Loucy (cell line): ENCODE data around the gene BPIFB3.

ENCODE experiments used
- H2AFZ ChIP-seq: fragments of 200-600 bp; sonication (generic); 2 replicates; pipeline ENCODE4 v1.6.0; 2016; ENCODE audit warnings: antibody characterized with exemption, mild to moderate bottlenecking, low read length, moderate library complexity
- H3F3A ChIP-seq: fragments of 200-600 bp; 2 replicates; pipeline ENCODE4 v1.6.0; 2016; ENCODE audit warnings: antibody characterized with exemption, low read depth, mild to moderate bottlenecking
- H3K27me3 ChIP-seq: fragments of 200-600 bp; sonication (generic); 2 replicates; pipeline ENCODE4 v1.6.1; 2014; ENCODE audit warnings: low read length, mild to moderate bottlenecking; ENCODE audit not compliant: insufficient read depth, poor library complexity, severe bottlenecking
- H3K36me3 ChIP-seq: fragments of 200-600 bp; sonication (generic); 2 replicates; pipeline ENCODE4 v1.6.1; 2016; ENCODE audit warnings: low read length; ENCODE audit not compliant: insufficient read depth
- H3K4me1 ChIP-seq: fragments of 200-600 bp; sonication (generic); 2 replicates; pipeline ENCODE4 v1.5.1; 2014; ENCODE audit warnings: low read length, mild to moderate bottlenecking; ENCODE audit not compliant: insufficient read depth, poor library complexity, severe bottlenecking
- H3K4me2 ChIP-seq: fragments of 200-600 bp; sonication (generic); 2 replicates; pipeline ENCODE4 v1.6.0; 2014; ENCODE audit warnings: antibody characterized with exemption, low read length, low read depth, mild to moderate bottlenecking; ENCODE audit not compliant: poor library complexity, severe bottlenecking
- H3K4me3 ChIP-seq: fragments of 200-600 bp; sonication (generic); 2 replicates; pipeline ENCODE4 v1.5.1; 2014; ENCODE audit warnings: low read length, mild to moderate bottlenecking, mixed read lengths; ENCODE audit not compliant: poor library complexity, severe bottlenecking
- H3K79me2 ChIP-seq: fragments of 200-600 bp; sonication (generic); 2 replicates; pipeline ENCODE4 v1.6.1; 2014; ENCODE audit warnings: low read length; ENCODE audit not compliant: insufficient read depth
- H3K9ac ChIP-seq: fragments of 200-600 bp; sonication (generic); 2 replicates; pipeline ENCODE4 v1.6.0; 2014; ENCODE audit warnings: mild to moderate bottlenecking, low read depth, low read length, moderate library complexity; ENCODE audit not compliant: poor library complexity, severe bottlenecking
- H3K9me2 ChIP-seq: fragments of 200-600 bp; sonication (generic); replicated peaks from 2 replicates; pipeline ENCODE4 v1.6.1; 2016; ENCODE audit warnings: low read depth, low read length, mixed read lengths
- H3K9me3 ChIP-seq: fragments of 200-600 bp; sonication (generic); 2 replicates; pipeline ENCODE4 v1.6.1; 2014; ENCODE audit warnings: mild to moderate bottlenecking, antibody characterized with exemption, low read length, low read depth; ENCODE audit not compliant: insufficient read depth
- H4K20me1 ChIP-seq: fragments of 200-600 bp; sonication (generic); 2 replicates; pipeline ENCODE4 v1.6.0; 2014; ENCODE audit warnings: antibody characterized with exemption, low read length, mild to moderate bottlenecking; ENCODE audit not compliant: insufficient read depth, poor library complexity, severe bottlenecking
- EZH2phosphoT487 ChIP-seq: fragments of 200-600 bp; IDR thresholded peaks from 2 replicates; pipeline ENCODE4 v1.6.1; 2018; ENCODE audit warnings: antibody characterized with exemption, mild to moderate bottlenecking, moderate library complexity, borderline replicate concordance
- TF ChIP-seq, protein P1 (sequence below): fragments of 200-600 bp; sonication (generic); conservative IDR thresholded peaks from 2 replicates; pipeline ENCODE4 v1.5.1; 2014; ENCODE audit warnings: mild to moderate bottlenecking, antibody characterized with exemption, low read length

BPIFB3 gene, protein sequence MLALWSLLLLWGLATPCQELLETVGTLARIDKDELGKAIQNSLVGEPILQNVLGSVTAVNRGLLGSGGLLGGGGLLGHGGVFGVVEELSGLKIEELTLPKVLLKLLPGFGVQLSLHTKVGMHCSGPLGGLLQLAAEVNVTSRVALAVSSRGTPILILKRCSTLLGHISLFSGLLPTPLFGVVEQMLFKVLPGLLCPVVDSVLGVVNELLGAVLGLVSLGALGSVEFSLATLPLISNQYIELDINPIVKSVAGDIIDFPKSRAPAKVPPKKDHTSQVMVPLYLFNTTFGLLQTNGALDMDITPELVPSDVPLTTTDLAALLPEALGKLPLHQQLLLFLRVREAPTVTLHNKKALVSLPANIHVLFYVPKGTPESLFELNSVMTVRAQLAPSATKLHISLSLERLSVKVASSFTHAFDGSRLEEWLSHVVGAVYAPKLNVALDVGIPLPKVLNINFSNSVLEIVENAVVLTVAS

DNA sequence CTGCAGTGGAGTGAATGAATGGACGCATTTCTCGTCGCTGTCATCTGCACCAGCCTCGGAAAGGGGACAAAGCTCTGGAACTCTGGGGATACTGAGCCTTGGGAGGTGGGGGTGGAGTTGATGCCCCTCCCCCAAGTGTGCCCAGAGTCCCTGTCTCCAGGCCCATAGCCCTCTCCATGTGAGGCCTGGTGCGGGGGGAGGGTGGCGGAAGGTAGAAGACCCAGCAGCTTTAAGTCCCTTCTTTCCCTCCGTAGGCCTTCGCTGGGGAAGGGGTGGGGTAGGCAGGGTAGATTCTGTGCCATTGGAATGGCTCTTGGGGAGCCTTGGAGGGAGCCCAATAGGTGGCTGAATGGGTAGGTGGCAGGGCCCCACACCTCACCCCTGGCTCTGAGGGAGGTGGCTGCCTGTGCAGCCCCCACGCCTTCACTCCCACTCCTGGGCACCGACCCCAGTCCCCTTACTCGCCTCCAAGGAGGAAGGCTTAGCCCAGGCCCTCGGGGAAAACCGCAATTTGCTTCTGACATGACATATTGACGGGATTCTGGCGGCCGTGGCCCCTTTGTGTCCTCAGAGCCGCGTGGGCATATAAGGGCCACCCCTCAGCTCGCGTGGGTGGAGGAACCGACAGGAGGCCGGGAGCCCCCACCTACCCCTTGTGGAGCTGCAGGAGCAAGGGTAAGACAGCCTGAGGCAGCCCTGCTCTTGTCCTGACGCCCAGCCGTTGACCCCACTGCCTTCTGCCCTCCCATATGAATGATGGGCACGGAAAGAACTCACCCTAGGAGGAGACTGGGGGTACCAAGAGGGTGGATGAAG is at the start of gene BPIFB3:
Gene BPIFB3 (plus strand): TSS at position 613 of the 816 bp plus-strand sequence. CDS start 1,533 bp downstream, outside the sequence.
- TF ChIP-seq, protein P1, sequence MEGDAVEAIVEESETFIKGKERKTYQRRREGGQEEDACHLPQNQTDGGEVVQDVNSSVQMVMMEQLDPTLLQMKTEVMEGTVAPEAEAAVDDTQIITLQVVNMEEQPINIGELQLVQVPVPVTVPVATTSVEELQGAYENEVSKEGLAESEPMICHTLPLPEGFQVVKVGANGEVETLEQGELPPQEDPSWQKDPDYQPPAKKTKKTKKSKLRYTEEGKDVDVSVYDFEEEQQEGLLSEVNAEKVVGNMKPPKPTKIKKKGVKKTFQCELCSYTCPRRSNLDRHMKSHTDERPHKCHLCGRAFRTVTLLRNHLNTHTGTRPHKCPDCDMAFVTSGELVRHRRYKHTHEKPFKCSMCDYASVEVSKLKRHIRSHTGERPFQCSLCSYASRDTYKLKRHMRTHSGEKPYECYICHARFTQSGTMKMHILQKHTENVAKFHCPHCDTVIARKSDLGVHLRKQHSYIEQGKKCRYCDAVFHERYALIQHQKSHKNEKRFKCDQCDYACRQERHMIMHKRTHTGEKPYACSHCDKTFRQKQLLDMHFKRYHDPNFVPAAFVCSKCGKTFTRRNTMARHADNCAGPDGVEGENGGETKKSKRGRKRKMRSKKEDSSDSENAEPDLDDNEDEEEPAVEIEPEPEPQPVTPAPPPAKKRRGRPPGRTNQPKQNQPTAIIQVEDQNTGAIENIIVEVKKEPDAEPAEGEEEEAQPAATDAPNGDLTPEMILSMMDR, result no peak
- TF ChIP-seq EZH2phosphoT487, result no peak
- H3K27me3 ChIP-seq, result no peaks in the 10 kb centered on the region
- H3K79me2 ChIP-seq, result no peaks in the 10 kb centered on the region
- H2AFZ ChIP-seq, result no peak within 1 kb of the TSS
- no peaks in the 10 kb centered on the region for H3K9me3 ChIP-seq
- no peaks in the 10 kb centered on the region for H3K4me1 ChIP-seq
- H3K9me2 ChIP-seq, result no peaks in the 10 kb centered on the region
- no peak within 1 kb of the TSS for H3K4me3 ChIP-seq
- no peak within 1 kb of the TSS for H3K4me2 ChIP-seq
- no peaks in the 10 kb centered on the region for H4K20me1 ChIP-seq
- H3K36me3 ChIP-seq, result no peaks in the 10 kb centered on the region
- H3F3A ChIP-seq, result no peaks in the 10 kb centered on the region
- no peak within 1 kb of the TSS for H3K9ac ChIP-seq

DNA sequence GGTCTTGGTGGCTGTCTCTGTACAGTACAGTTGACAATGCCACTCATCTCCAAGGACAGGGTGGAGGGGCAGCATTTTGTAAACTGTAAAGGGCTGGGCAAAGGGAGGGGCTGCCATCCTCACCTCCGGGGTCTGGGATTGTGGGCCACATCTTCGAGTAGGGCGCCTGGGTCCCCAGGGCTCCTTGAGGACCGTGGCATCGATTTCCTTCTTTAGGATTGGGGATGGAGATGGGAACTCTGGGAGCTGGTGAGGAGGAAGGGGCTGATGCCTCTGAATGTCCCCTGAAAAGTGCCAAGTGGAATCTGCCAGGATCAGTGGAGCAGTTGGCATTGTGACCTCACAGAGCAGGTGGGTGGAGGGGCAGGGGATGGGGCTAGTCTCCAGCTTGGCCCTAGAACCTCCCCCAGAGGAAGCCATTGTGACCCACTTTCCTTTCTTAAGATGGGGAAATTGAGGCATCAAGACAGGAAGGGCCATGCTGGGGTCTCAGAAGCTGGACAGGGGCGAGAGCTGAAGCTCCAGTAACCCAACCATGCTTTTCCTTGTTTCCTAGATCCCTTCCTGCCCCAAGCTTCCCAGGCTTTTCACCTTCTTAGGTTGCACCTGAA is 49.5 kb upstream of the BPIFB3 start, which contains the start of gene SUN5:
Gene SUN5 (minus strand): TSS at position 293 of the 611 bp plus-strand sequence. CDS start 93 bp downstream, at position 200.
- Histone ChIP-seq H3K36me3 (no peaks in the 10 kb centered on the region), H3K27me3 (no peaks in the 10 kb centered on the region), H3K4me3 (no peak within 1 kb of the TSS), H4K20me1 (no peaks in the 10 kb centered on the region), H3K9ac (no peak within 1 kb of the TSS), H3K9me2 (no peaks in the 10 kb centered on the region), H3K4me1 (no peaks in the 10 kb centered on the region), H2AFZ (no peak within 1 kb of the TSS), H3K79me2 (no peaks in the 10 kb centered on the region), H3F3A (no peaks in the 10 kb centered on the region), H3K9me3 (peaks cover 5% of the 10 kb centered on the region; the same call in 1 of the 2 replicates), H3K4me2 (no peak within 1 kb of the TSS)
- TF ChIP-seq, protein P1, result no peak
- no peak for TF ChIP-seq EZH2phosphoT487

DNA sequence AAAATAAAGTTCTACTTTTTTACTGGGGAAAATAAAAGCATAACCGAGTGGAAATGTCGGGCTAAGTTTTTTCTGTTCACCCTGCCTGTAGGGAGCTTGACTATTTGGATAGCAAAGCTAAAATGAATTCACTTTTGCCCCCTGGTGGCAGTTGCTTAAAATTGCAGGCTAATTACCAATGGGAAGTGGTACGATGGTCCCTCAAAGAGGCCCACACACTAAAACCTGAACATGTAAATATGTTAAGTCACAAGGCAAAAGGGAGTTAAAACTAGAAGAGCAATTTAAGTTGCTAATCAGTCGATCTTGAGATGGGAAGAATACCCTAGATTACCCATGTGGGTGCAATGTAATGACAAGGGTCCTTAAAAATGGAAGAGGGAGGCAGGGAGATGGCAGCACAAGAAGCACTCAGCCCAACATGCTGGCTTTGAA is 48.6 kb upstream of the BPIFB3 start:
- no peaks in the 10 kb centered on the region for H4K20me1 ChIP-seq
- H3K4me3 ChIP-seq, result no peak overlapping the region
- no peaks in the 10 kb centered on the region for H3K27me3 ChIP-seq
- no peaks in the 10 kb centered on the region for H3F3A ChIP-seq
- H3K36me3 ChIP-seq, result no peaks in the 10 kb centered on the region
- no peaks in the 10 kb centered on the region for H3K9me2 ChIP-seq
- H3K79me2 ChIP-seq, result no peaks in the 10 kb centered on the region
- H3K4me2 ChIP-seq, result no peak overlapping the region
- H3K9me3 ChIP-seq, result peaks cover 5% of the 10 kb centered on the region; the same call in 1 of the 2 replicates
- no peak overlapping the region for H3K9ac ChIP-seq
- H3K4me1 ChIP-seq, result no peaks in the 10 kb centered on the region
- H2AFZ ChIP-seq, result no peak overlapping the region
- TF ChIP-seq, protein P1, result peak; percentile 76
- TF ChIP-seq EZH2phosphoT487, result no peak
